HG02870 (cell line): ENCODE measurements around the gene FXN.
"Not testable (repeated sequence)": the region's sequence is repeated elsewhere in the genome, so short reads cannot be mapped to it uniquely, and the experiment has no call there.

Experiments used
- ATAC-seq: cut with Tn5 transposase; IDR thresholded peaks from one replicate; pipeline ENCODE4 v1.9.1; 2021; ENCODE audit warnings: mild to moderate bottlenecking, moderate library complexity; ENCODE audit not compliant: unreplicated experiment

Gene FXN

GRCh38 chr9:69023650-69024049 lies 11.9 kb upstream of the FXN start:
- no peak for ATAC-seq

GRCh38 chr9:69027355-69028097 lies 8.0 kb upstream of the FXN start:
- ATAC-seq = peak; percentile 60

- ATAC-seq = no peak
Measured at GRCh38 chr9:69028754-69029153, 6.8 kb upstream of the FXN start.

- no peak for ATAC-seq
Measured at GRCh38 chr9:69029535-69029934, 6.0 kb upstream of the FXN start.

- no peak for ATAC-seq
Measured at GRCh38 chr9:69030851-69031645, 4.5 kb upstream of the FXN start.

- no peak for ATAC-seq
Measured at GRCh38 chr9:69034071-69034470, 1.5 kb upstream of the FXN start.

GRCh38 chr9:69036309-69036708 lies 757 bp downstream of the FXN start:
- ATAC-seq = peak; percentile 30

- no peak for ATAC-seq
Measured at GRCh38 chr9:69036799-69037198, 1.2 kb downstream of the FXN start.

- no peak for ATAC-seq
Measured at GRCh38 chr9:69040646-69041045, 5.1 kb downstream of the FXN start.

- ATAC-seq = no peak
Measured at GRCh38 chr9:69044240-69045219, 9.0 kb downstream of the FXN start.

GRCh38 chr9:69045821-69046220 lies 10.3 kb downstream of the FXN start:
- ATAC-seq = no peak

- ATAC-seq = no peak
Measured at GRCh38 chr9:69046723-69047122, 11.2 kb downstream of the FXN start.

- ATAC-seq = no peak
Measured at GRCh38 chr9:69047371-69047770, 11.8 kb downstream of the FXN start.

GRCh38 chr9:69049094-69049493 lies 13.5 kb downstream of the FXN start:
- ATAC-seq = no peak

- ATAC-seq = not testable (repeated sequence)
Measured at GRCh38 chr9:69050936-69051335, 15.4 kb downstream of the FXN start.

- no peak for ATAC-seq
Measured at GRCh38 chr9:69054989-69055388, 19.4 kb downstream of the FXN start.

- ATAC-seq = no peak
Measured at GRCh38 chr9:69056191-69056815, 20.8 kb downstream of the FXN start.

GRCh38 chr9:69058101-69058500 lies 22.5 kb downstream of the FXN start:
- no peak for ATAC-seq

GRCh38 chr9:69060766-69061165 lies 25.2 kb downstream of the FXN start:
- ATAC-seq = no peak

- no peak for ATAC-seq
Measured at GRCh38 chr9:69062195-69062594, 26.6 kb downstream of the FXN start.

- ATAC-seq = no peak
Measured at GRCh38 chr9:69063839-69064238, 28.3 kb downstream of the FXN start.
